Activated B cell treated with CpG ODN at 0.5 μM for 24 hours (primary cell): Measurements from ENCODE around the gene CAPZA1. TPM values are rescaled to one million over a fixed set of nuclear protein-coding genes. Genes with fewer than 3 reads are reported as not detected.

Experiments used
- ATAC-seq: fragments of 200-7000 bp; cut with Tn5 transposase; one replicate; pipeline ENCODE4 v1.10.0; 2021; ENCODE audit warnings: low read depth, mild to moderate bottlenecking, moderate library complexity
- CTCF ChIA-PET: fragments of 350-600 bp; sonication (Branson Sonifier 250); formaldehyde crosslinking; loops from one replicate; lab custom pipeline; 2021; ENCODE audit warnings: antibody characterized with exemption; lab: Charles Lee
- POLR2A ChIA-PET: fragments of 350-600 bp; sonication (Branson Sonifier 250); formaldehyde crosslinking; loops from one replicate; lab custom pipeline; 2021; ENCODE audit warnings: antibody characterized with exemption; lab: Charles Lee
- DNase-seq: peaks from one replicate; pipeline ENCODE4 v3.0.0; 2022
- H3K27ac Mint-ChIP-seq: one replicate; pipeline ENCODE4 v1.8.0; 2020; ENCODE audit warnings: mixed read lengths
- H3K27me3 Mint-ChIP-seq: one replicate; pipeline ENCODE4 v1.8.0; 2021; ENCODE audit warnings: mixed read lengths
- H3K36me3 Mint-ChIP-seq: one replicate; pipeline ENCODE4 v1.8.0; 2021; ENCODE audit warnings: low read depth, mixed read lengths
- H3K4me1 Mint-ChIP-seq: one replicate; pipeline ENCODE4 v1.8.0; 2021; ENCODE audit warnings: mixed read lengths
- H3K4me3 Mint-ChIP-seq: one replicate; pipeline ENCODE4 v1.8.0; 2020; ENCODE audit warnings: mild to moderate bottlenecking, mixed read lengths
- H3K9me3 Mint-ChIP-seq: one replicate; pipeline ENCODE4 v1.8.0; 2020; ENCODE audit warnings: mixed read lengths
- intact Hi-C: fragments of 100-400 bp; cut with micrococcal nuclease; formaldehyde crosslinking; loops from one replicate; pipeline ENCODE4 v1.15.1; 2024
- total RNA-seq: library from RNA; stranded (reverse); gene quantifications from 2 replicates; pipeline ENCODE4 v1.2.3, GENCODE V29; 2022
- TF ChIP-seq, protein P1 (sequence below): fragments of 200-600 bp; IDR thresholded peaks from one replicate; pipeline ENCODE4 v1.8.0; 2022; ENCODE audit warnings: antibody characterized with exemption, mild to moderate bottlenecking

Gene CAPZA1
- total RNA-seq, 1 donor from 2014 or later = 227 TPM

GRCh38 chr1:112703706-112704105 is 84.1 kb downstream of the CAPZA1 start:
- no peak overlapping the region for H3K4me3 Mint-ChIP-seq
- TF ChIP-seq, protein P1, sequence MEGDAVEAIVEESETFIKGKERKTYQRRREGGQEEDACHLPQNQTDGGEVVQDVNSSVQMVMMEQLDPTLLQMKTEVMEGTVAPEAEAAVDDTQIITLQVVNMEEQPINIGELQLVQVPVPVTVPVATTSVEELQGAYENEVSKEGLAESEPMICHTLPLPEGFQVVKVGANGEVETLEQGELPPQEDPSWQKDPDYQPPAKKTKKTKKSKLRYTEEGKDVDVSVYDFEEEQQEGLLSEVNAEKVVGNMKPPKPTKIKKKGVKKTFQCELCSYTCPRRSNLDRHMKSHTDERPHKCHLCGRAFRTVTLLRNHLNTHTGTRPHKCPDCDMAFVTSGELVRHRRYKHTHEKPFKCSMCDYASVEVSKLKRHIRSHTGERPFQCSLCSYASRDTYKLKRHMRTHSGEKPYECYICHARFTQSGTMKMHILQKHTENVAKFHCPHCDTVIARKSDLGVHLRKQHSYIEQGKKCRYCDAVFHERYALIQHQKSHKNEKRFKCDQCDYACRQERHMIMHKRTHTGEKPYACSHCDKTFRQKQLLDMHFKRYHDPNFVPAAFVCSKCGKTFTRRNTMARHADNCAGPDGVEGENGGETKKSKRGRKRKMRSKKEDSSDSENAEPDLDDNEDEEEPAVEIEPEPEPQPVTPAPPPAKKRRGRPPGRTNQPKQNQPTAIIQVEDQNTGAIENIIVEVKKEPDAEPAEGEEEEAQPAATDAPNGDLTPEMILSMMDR = no peak
- no peaks in the 10 kb centered on the region for H3K36me3 Mint-ChIP-seq
- intact Hi-C loops = loop anchor here (10.0 kb wide), 1 partner anchor 49 kb away; no protein-coding TSS in a partner anchor
- no peak overlapping the region for H3K27ac Mint-ChIP-seq
- no peaks in the 10 kb centered on the region for H3K27me3 Mint-ChIP-seq
- no peaks in the 10 kb centered on the region for H3K9me3 Mint-ChIP-seq
- ATAC-seq (no peak), DNase-seq (no peak)
- ChIA-PET CTCF (interaction anchor here (1.5 to 2.1 kb wide), 4 partner anchors 13 to 334 kb away, joined by 3 to 13 read pairs (median 6); no protein-coding TSS in a partner anchor), POLR2A (interaction anchor here (0.6 to 2.3 kb wide), 6 partner anchors 11 to 313 kb away, joined by 3 to 13 read pairs (median 4); partner anchors contain the start of genes MOV10, PPM1J and ST7L)
- peaks cover 80% of the 10 kb centered on the region for H3K4me1 Mint-ChIP-seq

- H3K9me3 Mint-ChIP-seq = no peaks in the 10 kb centered on the region
- H3K4me3 Mint-ChIP-seq = peak overlapping the region; percentile 67
- ChIA-PET CTCF (interaction anchor here (1.5 to 2.1 kb wide), 5 partner anchors 11 to 335 kb away, joined by 3 to 13 read pairs (median 7); partner anchors contain the start of gene PPM1J), POLR2A (interaction anchor here (0.6 to 2.3 kb wide), 7 partner anchors 10 to 314 kb away, joined by 3 to 13 read pairs (median 5); partner anchors contain the start of genes MOV10, PPM1J and ST7L)
- TF ChIP-seq, protein P1 = no peak
- ATAC-seq (no peak), DNase-seq (no peak)
- H3K36me3 Mint-ChIP-seq = no peaks in the 10 kb centered on the region
- intact Hi-C loops = loop anchor here (10.0 kb wide), 1 partner anchor 50 kb away; no protein-coding TSS in a partner anchor
- peaks cover 73% of the 10 kb centered on the region for H3K4me1 Mint-ChIP-seq
- no peaks in the 10 kb centered on the region for H3K27me3 Mint-ChIP-seq
- H3K27ac Mint-ChIP-seq = peak overlapping the region; percentile 67
Observed at GRCh38 chr1:112704391-112704933, 84.8 kb downstream of the CAPZA1 start.

- CTCF ChIA-PET = interaction anchor here (1.5 to 2.1 kb wide), 5 partner anchors 10 to 336 kb away, joined by 3 to 13 read pairs (median 7); partner anchors contain the start of gene PPM1J
- H3K27me3 Mint-ChIP-seq = no peaks in the 10 kb centered on the region
- H3K4me3 Mint-ChIP-seq = peak overlapping the region; percentile 67
- H3K27ac Mint-ChIP-seq = peak overlapping the region; percentile 67
- POLR2A ChIA-PET = interaction anchor here (0.6 to 2.3 kb wide), 7 partner anchors 9 to 1160 kb away, joined by 3 to 13 read pairs (median 5); partner anchors contain the start of genes MOV10, PPM1J and ST7L
- ATAC-seq (peak; percentile 27), DNase-seq (no peak)
- H3K9me3 Mint-ChIP-seq = no peaks in the 10 kb centered on the region
- TF ChIP-seq, protein P1 = no peak
- H3K36me3 Mint-ChIP-seq = no peaks in the 10 kb centered on the region
- intact Hi-C loops = loop anchor here (10.0 kb wide), 1 partner anchor 50 kb away; no protein-coding TSS in a partner anchor
- peaks cover 67% of the 10 kb centered on the region for H3K4me1 Mint-ChIP-seq
Observed at GRCh38 chr1:112704934-112705627, 85.4 kb downstream of the CAPZA1 start.

DNA sequence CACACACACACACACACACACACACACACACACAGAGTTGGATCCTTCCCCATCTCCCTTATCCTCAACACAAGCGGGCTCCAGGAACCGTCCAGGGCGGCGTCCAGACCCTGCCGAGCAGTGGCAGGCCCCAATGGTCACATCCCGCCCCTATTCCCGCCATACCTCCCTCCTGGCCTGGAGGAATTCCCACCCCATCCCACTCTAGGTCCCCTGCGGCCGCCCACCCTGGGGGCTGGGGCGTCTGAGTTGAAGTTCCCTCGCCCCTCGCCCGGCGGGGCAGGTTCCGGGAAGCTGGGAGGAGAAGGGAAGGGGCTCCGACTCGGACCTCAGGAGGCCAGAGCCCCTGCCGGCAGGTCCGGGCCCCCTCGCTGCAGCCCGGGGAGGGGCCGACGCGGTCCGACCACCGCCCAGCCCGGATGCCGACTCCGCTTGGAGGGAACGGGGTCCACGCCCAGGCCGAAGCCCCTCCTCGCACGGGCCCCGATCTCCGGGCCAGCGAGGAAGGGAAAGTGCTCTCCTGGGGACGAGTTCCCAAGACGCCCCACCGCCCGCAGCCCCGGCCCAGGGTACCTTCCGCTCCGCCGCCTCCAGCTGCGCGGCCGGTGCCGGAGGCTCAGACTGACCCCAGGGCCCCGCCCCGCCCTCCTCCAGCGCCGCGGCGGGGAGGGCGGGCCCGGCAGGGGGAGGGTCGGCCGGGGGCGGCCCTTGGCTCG is 87.0 kb downstream of the CAPZA1 start, which contains the start of gene RHOC:
Gene RHOC, minus strand, starts transcription at position 623 of the 716 bp plus-strand sequence. CDS start 3,328 bp downstream, outside the sequence.
- intact Hi-C loops = loop anchor here (1.0 to 10.0 kb wide), 7 partner anchors 9 to 316 kb away; partner anchors contain the start of genes CAPZA1, MOV10, PPM1J and ST7L
- Mint-ChIP-seq H3K4me1 (peaks cover 51% of the 10 kb centered on the region), H3K4me3 (peak within 1 kb of the TSS; percentile 82), H3K27me3 (no peaks in the 10 kb centered on the region), H3K27ac (no peak within 1 kb of the TSS), H3K36me3 (no peaks in the 10 kb centered on the region), H3K9me3 (no peaks in the 10 kb centered on the region)
- DNase-seq (no peak), ATAC-seq (peak; percentile 86)
- POLR2A ChIA-PET = interaction anchor here (0.6 to 2.3 kb wide), 5 partner anchors 32 to 316 kb away, joined by 3 to 7 read pairs (median 3); partner anchors contain the start of genes CAPZA1, MOV10 and ST7L
- TF ChIP-seq, protein P1 = no peak
- CTCF ChIA-PET = interaction anchor here (0.8 to 6.5 kb wide), 5 partner anchors 9 to 315 kb away, joined by 4 to 50 read pairs (median 5); partner anchors contain the start of genes MOV10 and PPM1J
